ENCODE measurements around the gene ZNF561.
"Not testable (repeated sequence)": the region's sequence is repeated elsewhere in the genome, so short reads cannot be mapped to it uniquely, and the experiment has no call there.

Gene ZNF561

DNA sequence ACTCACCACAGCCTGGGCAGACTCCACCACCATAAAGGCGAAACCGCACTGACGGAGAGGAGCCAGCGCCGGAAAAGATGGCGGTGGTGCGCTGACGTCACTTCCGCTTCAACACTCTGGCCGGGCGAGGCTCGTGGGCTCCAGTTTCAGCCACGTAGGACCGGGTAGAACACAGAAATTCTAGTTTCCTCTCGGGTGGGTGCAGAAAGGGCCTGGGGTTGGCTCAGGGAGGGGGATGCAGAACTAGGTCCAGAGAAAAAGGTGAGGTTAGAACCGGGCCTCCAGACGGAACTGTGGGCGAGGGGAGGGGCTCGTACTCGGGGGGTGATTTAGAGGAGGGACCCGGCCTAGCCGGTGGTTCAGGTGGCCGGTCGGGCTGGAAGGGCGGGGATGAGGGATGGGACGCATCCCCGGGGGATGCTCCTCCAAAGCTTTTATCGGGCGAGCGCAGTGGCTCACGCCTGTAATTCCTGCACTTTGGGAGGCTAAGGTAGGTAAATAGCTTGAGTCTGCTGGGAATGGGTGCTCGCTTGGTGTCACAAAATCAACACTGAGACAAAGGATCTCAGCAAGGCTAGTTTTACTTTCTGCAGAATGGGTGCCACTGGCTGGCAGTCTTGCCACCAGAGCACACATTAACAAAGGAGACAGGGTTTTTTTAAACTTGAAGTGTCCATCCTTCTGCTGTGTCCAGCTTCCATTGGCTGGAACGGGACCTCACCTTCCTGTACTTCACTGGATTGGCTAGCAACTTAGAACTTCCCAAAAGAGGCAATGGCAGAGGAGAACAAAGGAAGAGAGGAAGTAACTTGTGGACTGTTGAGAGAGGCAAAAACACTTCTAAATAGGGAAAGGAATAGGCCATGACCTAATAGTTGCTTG, at the start of gene ZNF561:
Gene ZNF561 (minus strand): TSS at position 77 of the 882 bp plus-strand sequence. CDS start 1,776 bp downstream, outside the sequence.
- peak; percentile 85 for DNase-seq

- DNase-seq: no peak
These were observed 47.5 kb upstream of the ZNF561 start for GRCh38 chr19:9668544-9668943.

DNA sequence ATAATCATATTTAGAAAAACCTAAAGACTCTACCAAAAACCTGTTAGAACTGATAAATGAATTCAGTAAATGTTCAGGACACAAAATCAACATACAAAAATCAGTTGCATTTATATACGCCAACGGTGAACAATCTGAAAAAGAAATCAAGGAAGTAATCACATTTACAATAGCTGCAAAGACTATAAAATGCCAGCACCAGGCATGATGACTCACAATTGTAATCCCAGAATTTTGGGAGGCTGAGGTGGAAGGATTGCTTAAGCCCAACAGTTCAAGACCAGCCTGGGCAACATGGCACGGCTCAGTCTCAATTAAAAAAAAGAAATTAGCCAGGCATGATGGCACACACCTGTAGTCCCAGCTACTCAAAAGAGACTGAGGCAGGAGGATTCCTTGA, 46.9 kb upstream of the ZNF561 start:
- no peak for DNase-seq

DNA sequence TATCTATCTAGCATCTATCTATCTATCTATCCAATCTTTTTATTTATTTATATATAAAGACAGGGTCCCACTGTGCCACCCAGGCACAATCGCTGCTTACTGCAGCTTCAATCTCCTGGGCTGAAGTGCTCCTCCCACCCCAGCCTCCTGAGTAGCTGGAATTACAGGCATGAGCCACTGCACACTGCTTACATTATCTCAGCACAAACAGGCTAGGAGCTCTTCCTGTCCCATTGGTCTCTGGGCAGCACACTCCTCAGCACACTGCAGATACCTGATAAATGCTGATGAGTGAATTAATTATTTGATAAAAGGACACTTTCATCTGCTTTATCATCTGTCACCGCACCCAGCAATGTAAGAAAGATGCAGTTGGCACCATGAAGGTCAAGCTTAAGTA, 37.7 kb upstream of the ZNF561 start:
- DNase-seq: no peak

GRCh38 chr19:9653066-9653555, 32.1 kb upstream of the ZNF561 start:
- not testable (repeated sequence) for DNase-seq

DNA sequence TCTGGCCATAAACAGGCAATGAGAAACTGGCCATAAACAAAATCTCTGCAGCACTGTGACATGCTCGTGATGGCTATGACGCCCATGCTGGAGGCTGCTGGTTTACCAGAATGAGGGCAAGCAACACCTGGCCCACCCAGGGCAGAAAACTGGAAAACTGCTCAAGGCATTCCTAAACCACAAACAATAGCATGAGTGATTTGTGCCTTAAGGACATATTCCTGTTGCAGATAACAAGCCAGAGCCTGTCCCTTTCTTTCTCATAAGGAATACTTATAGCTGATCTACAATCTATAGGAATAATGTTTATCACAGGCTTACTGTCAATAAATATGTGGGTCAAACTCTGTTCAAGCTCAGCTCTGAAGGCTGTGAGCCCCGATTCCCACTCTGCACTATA, 30.4 kb upstream of the ZNF561 start:
- not testable (repeated sequence) for DNase-seq

DNA sequence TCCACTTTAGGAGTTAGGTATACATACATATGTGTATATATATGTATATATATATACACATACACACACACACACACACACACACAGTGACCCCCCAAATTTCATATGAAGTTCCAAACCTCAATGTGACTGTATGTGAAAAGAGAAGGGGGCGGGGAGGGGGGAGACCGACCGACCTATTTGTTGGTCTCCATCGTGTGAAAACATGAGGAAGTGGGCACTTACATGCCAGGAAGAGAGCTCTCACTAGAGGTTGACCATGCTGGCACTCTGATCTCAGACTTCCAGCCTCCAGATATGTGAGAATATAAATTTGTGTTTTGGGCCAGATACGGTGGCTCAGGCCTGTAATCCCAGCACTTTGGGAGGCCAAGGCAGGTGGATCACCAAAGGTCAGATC, 29.3 kb upstream of the ZNF561 start:
- DNase-seq: no peak

- no peak for DNase-seq
These were observed 24.4 kb upstream of the ZNF561 start for GRCh38 chr19:9645472-9645871.

GRCh38 chr19:9644472-9644871, 23.4 kb upstream of the ZNF561 start:
- no peak for DNase-seq

GRCh38 chr19:9641810-9642209, 20.8 kb upstream of the ZNF561 start:
- no peak for DNase-seq

GRCh38 chr19:9640956-9641355, 19.9 kb upstream of the ZNF561 start:
- DNase-seq: no peak

DNA sequence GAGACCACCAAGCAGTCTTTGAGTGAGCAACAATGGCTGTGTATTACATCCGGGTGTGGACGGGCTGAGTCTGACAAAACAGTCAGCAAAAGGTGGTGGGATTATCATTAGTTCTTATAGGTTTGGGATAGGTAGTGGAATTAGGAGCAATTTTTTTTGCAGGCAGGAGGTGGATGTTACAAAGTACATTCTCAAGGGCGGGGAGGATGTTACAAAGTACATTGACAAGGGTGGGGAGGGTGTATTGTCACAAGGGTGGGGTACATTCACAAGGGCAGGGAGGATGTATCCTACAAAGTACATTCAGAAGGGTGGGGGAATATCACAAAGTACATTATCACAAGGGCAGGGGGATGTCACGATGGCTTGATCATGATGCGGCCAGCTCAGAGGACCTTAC, 15.0 kb upstream of the ZNF561 start:
- no peak for DNase-seq

DNA sequence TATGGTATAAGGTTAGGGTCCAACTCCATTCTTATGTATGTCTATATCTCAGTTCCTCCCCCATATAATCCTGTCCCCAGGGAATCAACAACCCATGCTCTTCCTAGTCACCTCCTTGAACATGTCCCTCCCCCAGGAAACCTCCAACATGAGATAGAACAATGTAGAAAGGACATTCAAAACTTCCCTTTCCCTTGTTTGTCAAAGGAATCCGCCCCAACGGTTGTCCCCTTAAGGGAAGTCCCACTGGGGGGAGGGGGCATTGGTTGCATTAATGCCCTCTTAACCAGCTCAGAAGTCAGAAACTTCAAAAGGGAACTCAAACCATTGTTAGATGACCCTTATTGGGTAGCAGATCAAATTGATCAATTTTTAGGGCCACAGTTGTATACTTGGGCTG, 6.8 kb upstream of the ZNF561 start:
- no peak for DNase-seq

- no peak for DNase-seq
These were observed 1.5 kb upstream of the ZNF561 start for GRCh38 chr19:9622531-9622930.

DNA sequence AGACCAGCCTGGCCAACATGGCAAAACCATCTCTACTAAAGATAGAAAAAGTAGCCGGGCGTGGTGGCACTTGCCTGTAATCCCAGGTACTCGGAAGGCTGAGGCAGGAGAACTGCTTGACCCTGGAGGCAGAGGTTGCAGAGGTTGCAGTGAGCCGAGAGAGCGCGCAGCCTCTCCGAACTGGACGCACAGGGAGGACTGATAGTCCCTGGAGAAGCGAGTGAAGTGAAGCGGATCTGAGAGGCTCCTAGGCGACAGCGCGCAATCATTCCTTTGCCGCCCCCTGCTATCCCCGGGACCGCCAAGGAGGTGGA, 233 bp downstream of the ZNF561 start:
- DNase-seq: no peak

DNA sequence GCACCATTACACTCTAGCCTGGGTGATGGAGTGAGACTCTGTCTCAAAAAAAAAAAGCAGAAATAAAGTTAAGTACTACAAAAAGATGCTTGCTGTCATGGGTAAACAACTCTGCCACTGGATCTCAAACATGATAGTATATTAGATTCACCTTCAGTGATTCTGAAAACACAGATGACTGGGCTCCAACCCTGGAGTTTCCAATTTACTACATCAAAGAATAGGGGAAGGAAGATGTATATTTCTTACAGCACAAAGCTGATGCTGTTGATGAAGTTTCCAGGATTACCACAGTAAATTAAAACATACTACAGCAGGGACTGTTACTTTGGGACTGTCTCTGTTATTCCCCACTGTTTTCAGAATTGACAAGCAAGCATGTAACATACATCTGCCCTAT, 5.2 kb downstream of the ZNF561 start:
- no peak for DNase-seq

GRCh38 chr19:9610484-9611113, 10.4 kb downstream of the ZNF561 start:
- no peak for DNase-seq

DNA sequence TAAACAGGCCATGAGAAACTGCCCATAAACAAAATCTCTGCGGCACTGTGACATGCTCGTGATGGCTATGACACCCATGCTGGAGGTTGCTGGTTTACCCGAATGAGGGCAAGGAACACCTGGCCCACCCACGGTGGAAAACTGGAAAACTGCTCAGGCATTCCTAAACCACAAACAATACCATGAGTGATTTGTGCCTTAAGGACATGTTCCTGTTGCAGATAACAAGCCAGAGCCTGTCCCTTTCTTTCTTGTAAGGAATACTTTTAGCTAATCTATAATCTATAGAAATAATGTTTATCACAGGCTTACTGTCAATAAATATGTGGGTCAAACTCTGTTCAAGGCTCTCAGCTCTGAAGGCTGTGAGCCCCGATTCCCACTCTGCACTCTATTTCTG, 12.1 kb downstream of the ZNF561 start:
- DNase-seq: no peak

GRCh38 chr19:9597027-9597426, 24.0 kb downstream of the ZNF561 start:
- DNase-seq: no peak

GRCh38 chr19:9586764-9587163, 34.3 kb downstream of the ZNF561 start:
- DNase-seq: peak; percentile 66

DNA sequence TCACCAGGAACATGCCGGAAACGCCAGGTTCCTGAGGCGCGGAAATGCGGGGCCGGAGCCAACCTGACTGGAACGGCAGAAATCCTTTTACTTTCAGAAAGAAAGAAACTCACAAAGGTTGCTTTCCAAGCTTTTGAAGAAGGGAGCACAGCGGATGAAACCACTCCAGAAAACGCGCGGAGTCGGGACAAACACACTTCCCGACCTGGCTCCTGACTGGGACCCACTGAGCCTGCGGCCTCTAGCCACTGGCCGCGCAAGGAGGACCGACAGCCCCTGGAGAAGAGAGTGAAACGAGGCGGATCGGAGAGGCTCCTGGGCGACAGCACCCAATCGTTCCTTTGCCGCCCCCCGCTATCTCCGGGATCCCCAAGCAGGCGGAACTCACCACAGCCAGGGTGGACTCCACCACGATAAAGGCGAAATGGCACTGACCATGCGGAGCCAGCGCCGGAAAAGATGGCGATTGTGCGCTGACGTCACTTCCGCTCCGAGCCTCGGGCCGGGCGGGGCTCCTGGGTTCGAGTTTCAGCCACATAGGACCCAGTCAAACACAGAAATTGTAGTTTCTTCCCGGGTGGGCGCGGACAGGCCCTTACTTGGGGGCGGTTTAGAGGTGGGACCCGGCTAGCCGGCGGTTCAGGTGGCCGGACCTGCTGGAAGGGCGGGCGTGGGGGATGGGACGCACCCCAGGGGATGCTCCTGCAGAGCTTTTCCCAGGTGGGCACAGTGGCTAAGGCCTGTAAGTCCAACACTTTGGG, 36.8 kb downstream of the ZNF561 start, which contains the start of gene ZNF121:
Gene ZNF121 (minus strand): TSS at position 432 of the 761 bp plus-strand sequence. CDS start 16,407 bp downstream, outside the sequence.
- peak; percentile 91 for DNase-seq

DNA sequence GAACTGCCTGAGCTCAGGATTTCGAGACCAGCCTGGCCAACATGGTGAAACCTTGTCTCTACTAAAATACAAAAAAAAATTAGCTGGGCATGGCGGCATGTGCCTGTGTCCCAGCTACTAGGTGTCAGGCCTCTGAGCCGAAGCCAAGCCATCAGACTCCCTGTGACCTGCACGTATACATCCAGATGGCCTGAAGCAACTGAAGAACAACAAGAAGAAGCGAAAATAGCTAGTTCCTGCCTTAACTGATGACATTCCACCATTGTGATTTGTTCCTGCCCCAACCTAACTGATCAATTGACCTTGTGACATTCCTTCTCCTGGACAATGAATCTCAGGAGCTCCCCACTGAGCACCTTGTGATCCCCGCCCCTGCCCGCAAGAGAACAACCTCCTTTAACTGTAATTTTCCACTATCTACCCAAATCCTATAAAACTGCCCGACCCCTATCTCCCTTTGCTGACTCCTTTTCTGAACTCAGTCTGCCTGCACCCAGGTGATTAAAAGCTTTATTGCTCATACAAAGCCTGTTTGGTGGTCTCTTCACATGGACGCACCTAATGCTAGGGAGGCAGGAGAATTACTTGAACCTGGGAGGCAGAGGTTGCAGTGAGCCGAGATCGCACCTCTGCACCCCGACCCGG, 38.8 kb downstream of the ZNF561 start:
- not testable (repeated sequence) for DNase-seq

GRCh38 chr19:9580728-9581127, 40.3 kb downstream of the ZNF561 start:
- no peak for DNase-seq
